Stimulated activated naive CD8-positive, alpha-beta T cell treated with anti-CD3 and anti-CD28 coated beads, Interleukin-15, Interleukin-2, amounts not matched to agents 100 U/mL and 50 U/mL, for 24 hours (primary cell): Measurements from ENCODE around the gene VENTX.
"Not testable (repeated sequence)": the region's sequence is repeated elsewhere in the genome, so short reads cannot be mapped to it uniquely, and the experiment has no call there.

Experiments
- ATAC-seq: fragments of 150-1000 bp; cut with Tn5 transposase; one replicate; pipeline ENCODE4 v1.10.0; 2021
- DNase-seq: peaks from one replicate; pipeline ENCODE4 v3.0.0; 2021

The VENTX gene

DNA sequence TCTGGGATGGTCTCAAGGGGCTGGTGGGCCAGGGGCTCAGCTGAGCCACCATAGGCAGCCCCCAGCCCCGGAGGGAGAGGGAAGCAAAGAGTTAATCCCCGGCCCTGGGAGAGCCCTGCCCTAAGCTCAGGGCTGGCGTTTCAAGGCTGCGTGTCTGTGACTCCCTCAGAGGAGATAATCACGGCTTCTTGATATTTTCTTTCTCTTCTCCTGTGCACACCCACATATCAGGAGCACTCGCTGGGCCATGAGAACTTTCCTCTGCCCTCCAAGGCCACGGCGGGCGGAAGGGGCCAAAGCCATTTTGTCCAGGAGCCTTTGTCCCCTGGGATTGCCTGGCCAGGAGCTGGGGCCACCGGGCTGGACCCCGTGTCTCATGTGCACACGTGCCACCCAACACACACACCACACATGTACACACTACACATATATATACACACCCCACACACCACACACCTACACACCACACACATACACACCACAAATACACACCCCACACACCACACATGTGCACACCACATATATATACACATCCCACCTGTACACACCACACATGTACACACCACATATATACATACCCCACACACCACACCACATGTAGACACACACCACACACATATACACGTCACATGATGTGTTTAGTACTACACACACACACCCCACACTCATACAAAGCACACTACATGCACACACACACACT lies 16.9 kb downstream of the VENTX start:
- ATAC-seq = no peak
- no peak for DNase-seq

DNA sequence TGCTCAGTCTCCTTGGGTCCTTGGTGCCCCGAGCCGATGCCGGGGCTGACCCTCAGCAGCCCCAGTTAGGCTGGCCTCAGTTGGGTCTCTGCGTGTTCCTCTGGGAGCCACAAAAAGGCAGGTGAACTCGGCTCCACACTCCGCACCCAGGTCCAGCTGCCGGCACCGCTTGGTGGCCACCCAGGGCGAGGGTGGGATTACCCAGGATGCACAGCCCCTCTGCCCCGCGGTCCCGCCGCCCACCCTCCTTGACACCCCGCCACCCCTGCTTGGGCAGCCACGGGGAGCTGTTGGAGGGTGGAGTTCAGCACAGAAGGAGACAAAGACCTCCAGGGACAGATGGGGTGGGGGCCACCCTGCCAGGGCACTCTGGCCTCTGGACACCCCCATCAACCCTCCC lies 17.7 kb downstream of the VENTX start:
- ATAC-seq (no peak), DNase-seq (no peak)

DNA sequence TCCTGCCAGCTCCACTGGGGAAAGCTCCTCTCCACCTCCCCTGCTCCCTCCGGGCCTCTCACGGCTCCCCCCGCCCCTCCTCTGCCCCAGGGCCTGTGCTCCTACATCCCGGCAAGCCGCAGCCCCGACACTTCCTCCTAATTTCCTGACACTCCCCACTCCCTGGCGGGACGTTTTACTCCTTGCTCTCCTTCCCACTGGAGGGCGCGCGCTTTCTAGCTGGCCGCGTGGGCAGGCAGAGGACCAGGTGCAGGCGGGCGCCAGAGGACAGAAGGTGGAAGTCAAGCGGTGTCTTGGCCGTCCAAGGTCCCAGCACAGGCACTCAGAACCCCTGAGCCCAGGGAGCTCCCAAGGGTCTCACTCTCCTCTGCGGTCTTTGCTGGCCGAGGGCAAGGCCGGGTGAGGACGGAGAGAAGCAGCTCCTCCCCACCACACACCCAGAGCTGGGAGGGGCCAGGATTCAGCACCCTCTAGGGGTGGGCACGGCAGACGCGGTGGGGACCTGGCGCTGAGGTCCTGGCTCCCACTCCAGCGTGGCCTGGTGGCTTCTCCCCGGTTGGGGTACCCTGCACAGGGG lies 19.9 kb downstream of the VENTX start:
- ATAC-seq = no peak
- DNase-seq = peak; percentile 57

DNA sequence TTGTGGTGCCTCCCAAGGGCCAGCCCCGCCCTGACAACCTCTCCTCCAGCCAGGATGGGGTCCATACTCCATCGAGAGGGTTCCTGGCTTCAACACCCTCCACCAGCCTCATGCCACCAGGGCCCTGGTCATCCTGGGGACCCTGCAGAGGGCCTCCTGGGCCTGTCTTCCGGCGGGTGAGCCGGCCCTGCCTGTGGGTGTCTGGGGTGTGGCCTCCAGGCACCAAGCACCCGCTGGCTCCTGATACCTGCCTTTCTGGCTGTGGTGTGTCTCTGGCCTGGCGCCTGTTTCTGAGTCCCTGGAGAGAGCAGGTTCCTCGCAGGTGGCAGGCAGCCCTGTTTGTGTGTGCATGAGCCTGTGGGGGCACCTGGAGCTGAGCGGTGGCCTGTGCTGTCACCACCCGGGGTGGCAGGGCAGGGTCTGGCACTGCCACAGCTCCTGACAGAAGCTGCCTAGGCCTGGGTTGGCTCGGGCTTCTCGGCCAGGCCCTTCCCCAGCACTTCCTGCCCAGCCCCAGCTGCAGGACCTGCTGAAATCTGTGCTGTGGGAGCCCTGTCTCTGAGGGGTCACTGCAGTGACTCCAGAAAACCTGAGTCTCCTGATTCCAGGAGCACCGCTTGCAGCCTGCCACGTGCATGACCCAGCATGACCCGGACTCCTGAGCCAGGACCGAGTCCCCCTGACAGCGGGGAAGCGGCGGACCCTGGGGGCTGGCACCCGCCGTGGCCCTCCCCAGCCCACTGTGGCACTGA lies 20.6 kb downstream of the VENTX start:
- ATAC-seq (peak; percentile 11), DNase-seq (peak; percentile 62)

DNA sequence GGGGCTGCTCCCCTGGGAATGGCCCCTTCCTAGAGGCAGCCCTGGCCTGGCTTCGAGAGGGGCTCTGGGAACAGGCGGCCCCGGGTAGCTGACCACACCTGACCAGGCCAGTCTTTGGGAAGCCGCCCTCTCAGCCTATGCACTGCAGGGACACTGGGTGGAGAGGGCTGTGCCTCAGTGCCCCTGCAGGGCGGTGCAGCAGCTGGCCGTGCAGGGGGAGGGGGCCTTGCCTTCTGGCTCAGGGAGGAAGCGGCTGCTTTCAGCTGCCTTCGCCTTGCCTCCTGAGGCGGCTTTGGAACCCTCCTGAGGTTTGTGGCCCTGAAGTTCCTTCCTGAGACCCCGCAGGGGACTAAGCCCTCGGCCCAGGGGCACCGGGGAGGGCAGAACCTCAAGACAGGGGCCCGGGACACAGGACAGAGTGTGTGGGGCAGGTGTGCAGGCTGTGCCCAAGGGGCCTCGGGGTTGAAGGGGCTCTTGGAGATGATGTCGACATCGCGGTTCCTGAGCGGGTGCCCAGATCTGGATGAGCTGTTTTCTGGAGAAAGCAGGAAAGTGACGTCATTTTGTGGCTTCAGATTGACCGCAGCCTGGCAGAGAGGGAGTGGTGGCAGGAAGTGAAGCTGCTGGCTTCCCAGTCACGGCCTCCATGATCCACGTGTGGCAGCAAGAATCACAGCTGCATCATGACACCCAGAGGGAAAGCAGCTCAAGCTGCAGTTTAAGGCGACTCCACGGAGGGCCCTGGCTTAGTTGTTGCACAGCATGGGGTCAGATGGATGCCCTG lies 21.4 kb downstream of the VENTX start:
- DNase-seq = peak; percentile 92
- ATAC-seq = peak; percentile 64

DNA sequence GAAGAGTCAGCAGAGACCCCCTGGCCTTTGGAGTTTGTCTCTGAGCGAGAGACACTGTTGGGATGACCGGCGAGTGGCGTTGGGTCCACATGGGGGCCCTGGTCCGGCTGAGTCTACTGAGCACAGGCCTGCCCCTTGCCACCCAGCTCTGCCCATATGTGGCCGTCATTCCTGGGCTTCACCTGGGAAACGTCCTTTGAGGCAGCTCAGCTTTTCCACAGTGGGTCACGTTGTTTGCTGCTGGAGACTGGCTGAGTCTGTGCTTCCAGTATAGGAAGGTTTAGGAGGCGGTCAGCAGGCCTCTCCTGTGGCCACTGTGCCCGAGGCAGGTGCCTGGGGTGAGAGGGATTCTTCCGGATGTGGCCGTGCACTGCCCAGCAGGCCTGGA lies 21.9 kb downstream of the VENTX start:
- DNase-seq (no peak), ATAC-seq (no peak)

DNA sequence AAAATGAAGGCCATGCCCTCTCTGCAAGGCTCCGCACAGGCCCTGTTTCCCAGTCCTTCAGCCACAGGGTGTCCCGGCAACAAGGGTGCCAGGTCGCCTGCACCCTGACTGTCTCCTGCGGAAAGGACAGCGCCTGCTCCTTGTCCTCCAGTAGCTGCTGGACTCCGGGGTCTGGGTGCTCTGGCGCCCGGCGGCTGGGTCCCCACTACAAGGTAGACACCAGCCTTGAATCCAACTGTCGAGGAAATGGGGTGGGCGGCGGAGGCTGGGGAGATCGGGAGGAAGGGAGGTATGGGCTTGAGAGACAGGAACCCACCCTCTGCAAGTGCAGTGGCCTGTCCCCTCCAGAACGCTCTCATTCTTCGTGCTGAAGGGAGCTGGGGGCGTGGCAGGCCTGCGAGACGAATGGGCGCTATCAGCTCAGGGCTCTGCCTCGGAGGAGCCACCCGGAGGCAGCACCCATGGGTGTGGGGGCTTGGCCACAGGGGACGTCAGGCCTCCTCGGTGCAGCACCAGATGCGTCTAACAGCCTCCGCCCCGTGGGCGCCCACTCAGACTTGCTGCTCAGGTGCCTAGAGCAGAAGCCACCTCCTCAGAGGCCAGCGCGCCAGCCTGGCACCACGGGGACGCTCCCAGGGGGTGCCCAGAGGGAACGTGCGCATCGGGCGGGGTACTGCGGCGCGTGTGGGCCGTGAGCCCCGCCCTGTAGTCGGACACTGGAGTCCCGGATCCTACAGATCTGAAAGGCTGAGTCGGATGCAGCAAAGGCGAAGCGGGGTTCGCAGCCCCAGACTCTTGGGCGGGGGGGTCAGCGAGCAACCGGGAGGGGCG lies 23.5 kb downstream of the VENTX start:
- ATAC-seq = peak; percentile 67
- DNase-seq = peak; percentile 83

DNA sequence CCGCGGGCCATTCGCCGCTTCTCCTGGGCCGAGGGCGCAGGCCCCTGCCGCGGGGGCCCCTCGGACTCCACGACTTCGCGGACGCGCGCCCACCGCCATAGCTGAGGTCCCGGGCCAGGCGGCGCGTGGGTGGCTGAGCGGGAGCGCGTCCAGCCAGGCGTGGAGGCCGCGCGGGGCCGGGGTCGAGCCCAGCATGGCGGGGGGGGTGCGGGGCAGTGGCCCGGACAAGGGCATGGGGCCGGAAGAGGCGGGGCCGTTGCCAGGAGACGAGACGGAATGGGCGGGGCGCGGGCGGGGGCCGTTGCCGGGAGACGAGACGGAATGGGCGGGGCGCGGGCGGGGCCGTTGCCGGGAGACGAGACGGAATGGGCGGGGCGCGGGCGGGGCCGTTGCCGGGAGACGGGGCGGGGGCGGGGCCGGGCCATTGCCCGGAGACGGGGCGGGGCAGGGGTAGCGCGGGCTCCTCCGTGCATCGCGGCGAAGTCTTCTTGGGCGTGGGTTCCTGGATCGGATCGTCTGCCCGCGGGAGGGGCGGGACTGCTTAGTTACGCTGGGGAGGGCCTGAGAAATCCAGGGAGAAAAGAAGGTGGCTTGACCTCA lies 24.2 kb downstream of the VENTX start:
- DNase-seq (peak; percentile 91), ATAC-seq (peak; percentile 45)

DNA sequence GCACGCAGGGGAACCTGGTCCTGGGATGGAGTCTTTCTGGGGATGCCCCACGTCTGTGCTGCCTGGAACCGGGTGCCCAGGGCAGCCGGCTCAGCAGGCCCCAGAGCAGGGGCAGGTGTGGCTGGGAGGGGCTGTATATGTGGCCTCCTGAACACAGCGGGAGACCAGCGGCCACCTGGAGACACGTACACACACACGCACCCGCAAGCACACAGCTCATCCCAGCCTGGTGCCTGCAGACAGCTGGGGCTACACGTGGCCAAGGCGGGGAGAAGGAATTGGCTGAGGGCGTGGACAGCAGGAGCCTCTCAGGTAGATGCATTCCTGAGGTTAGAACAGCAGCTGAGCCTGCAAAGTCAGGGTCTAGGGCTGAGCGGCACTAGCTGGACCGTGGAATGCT lies 25.0 kb downstream of the VENTX start:
- ATAC-seq (no peak), DNase-seq (no peak)

DNA sequence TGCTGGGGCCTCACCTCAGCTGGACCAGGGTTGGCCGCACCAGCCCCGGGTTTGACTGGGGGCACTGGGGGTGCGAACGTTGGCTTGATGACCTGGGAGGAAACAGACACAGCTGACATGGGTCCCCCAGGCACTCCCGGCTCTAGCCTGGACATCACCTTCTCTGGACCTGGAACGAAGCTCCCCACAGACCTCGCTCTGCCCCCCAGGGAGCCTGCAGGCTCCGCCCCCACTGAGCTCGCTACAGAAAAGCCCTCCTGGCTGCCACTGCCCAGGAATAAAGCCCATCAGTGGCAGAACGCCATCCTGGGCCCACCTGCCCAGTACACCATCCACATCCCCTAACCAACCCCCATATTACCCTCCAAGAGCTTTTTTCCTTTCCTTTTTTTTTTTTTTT lies 26.0 kb downstream of the VENTX start:
- no peak for ATAC-seq

DNA sequence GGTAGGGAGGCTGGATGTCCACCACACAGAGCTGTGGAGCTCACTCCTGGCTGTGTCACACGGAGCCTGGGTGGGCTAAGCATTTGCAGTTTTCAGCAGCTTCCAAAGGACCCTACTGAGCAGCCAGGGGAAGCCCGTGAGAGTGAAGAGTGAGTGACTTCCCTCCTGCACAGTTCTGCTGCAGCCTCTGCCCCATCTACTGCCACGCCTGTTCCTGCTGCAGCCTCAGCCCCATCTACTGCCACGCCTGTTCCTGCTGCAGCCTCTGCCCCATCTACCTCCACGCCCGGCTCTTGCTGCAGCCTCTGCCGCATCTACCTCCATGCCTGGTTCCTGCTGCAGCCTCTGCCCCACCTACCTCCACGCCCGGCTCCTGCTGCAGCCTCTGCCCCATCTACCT lies 26.8 kb downstream of the VENTX start:
- ATAC-seq = no peak
- DNase-seq = no peak

More for the DNA sequence above, 26.0 kb downstream of the VENTX start:
- DNase-seq = no peak

DNA sequence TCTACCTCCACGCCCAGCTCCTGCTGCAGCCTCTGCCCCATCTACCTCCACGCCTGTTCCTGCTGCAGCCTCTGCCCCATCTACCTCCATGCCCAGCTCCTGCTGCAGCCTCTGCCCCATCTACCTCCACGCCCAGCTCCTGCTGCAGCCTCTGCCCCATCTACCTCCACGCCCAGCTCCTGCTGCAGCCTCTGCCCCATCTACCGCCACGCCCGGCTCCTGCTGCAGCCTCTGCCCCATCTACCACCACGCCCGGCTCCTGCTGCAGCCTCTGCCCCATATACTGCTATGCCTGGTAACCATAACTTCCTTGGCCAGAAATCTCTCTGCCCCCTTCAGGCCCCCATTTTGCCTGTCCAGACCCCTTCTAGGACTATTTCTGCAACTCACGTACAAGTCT lies 27.4 kb downstream of the VENTX start:
- DNase-seq, ATAC-seq: not testable (repeated sequence)

DNA sequence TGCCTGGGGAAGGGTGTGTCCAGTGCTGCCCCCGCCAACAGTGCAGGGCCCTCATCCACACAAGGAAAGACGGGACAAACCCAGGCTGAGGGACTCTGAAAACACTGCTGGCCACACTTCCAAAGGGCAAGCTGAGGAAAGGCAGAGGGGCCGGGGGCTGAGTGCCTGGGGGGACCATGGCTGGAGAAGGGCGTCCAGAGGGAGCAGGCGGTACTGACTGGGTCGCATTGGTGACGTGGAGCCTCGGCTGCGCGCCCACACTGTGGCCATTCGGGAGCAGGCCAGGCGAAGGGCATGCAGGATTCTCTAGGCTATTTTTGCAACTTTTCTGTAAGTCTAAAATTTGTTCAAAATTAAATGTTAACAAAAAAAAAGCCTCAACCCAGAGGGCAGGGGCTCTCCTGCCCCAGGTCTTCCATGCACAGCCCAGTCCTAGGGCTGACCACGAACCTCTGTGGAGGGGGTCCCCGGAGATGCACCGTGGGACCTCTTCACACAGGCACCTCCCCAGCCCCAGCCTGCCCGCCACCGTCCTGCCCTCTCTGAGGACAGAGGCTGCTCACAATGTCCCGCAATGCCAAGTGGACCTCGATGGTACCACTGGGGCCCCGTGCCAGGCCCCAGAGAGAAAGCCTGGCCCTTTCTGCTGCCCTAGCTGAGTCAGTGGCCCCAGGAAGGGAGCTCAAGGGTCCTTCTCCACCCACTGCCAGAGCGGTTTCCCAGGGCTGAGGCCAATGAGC lies 28.6 kb downstream of the VENTX start:
- DNase-seq = no peak
- ATAC-seq = no peak

DNA sequence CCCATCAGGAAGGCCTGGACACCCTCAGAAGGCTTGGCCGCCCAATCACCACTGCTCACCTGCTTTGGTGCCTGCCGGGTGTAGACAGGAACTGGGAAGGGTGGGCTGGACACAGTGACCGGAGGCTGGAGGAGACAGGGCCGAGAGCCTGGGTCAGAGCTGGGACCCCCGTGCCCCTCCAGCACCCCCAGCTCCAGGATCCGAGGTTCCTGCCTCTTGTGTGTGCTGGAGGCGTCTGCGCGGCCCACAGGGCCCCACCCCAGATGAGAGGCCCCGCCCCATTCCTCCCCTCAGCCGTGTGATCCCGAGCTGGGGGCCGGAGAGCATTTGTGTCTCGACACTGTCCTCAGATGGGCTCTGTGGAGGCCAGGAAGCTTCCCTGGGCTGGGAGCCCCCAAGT lies 29.6 kb downstream of the VENTX start:
- ATAC-seq = no peak
- DNase-seq = no peak

DNA sequence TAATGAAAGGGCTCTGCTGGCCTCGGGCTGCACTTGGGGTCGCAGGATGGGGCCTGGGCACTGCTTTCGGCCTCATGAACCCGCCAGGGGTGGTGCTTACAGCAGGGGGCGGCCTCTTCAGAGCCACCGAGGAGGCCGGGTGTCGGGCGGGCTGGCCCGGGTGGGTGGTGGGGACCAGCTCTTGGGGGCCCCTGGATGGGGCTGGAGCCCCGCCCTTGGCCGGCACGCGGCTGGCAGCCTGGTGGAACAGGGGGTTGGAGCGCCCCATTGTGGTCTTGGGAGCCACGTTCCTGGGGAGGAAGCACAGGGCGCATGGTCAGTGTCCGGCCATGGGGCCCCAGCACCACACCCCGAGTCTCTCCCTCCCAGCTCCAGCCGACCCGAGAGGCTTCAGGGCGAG lies 30.2 kb downstream of the VENTX start:
- DNase-seq = no peak
- ATAC-seq = no peak

DNA sequence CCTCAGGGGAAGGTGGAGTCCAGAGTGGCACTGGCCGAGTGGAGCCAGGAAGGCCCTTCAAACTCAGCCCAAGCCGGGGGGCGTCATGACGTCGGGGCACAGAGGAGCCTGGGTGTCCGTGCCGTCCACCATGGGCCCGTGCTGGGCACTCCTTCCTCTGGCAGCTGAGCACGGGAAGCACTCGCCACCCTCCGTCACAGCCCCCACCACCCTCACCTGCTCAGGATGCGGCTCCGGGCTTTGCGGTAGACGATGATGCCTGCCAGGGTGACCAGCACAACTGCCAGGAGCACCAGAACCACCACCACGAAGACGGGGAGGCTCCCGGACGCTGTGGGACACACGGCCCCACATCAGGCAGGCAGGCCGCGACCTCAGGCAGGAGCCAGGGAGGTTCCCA lies 30.9 kb downstream of the VENTX start:
- DNase-seq = no peak
- no peak for ATAC-seq

DNA sequence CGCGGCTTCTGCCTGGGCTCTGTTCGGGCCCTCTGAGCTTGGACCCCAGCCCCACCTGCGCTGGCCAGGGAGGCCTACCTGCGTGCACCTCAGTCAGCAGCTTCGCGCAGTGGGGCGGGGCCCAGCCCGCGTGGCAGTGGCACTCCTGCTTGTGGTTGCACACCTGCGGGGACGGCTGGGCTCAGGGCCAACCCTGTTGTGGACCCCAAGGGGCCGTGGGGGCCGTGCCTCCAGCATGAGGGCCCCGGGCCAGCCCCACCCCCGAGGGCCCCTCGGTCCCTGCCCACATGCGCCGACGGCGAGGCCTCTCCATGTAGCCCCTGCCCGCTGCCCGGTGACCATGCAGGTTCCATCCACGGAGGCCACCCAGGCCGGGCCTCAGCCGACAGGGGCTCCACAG lies 31.7 kb downstream of the VENTX start:
- ATAC-seq (no peak), DNase-seq (no peak)

DNA sequence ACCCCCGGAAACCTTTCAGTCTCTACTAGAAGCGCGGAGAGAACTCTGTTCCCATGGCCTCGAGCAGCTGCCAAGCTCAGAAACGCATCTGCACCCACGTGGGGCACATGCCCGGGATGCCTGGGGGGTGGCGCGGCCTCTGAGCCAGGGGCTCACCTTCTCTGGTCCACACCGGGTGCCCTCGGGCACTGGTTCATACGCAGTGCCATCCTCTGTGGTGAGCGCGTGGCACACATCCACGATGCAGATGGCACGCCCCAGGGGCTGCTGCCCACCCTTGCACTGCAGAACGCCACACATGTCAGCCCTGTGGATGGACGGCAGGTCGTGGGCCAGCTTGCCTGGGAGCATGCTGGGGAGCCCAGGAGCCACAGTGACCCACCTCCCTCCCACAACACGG lies 32.5 kb downstream of the VENTX start:
- ATAC-seq = no peak
- no peak for DNase-seq

DNA sequence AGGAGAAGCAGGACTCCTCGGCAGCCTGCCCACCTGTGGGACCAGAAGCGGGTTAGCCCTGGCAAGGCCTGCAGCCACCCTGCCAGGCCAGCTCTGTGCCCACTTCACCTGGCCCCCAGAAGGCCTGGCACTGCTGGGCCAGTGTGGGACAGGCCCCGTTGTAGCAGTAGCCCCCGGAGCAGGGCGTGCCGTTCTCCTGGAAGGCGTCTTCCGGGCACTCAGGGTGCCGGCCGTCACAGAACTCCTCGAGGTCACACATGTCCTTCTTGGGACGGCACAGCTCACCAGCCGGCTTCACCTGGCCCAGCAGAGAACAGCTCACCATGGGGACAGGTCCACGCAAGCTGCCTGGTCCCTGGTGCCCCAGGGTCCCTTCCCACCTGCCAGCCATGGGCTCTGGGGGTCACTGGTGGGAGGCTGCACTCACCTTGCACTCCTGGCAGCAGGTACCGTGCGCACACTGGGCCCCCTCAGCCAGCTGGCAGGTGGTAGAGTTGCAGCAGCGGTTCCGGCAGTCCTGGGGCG lies 33.2 kb downstream of the VENTX start:
- ATAC-seq (no peak), DNase-seq (no peak)

DNA sequence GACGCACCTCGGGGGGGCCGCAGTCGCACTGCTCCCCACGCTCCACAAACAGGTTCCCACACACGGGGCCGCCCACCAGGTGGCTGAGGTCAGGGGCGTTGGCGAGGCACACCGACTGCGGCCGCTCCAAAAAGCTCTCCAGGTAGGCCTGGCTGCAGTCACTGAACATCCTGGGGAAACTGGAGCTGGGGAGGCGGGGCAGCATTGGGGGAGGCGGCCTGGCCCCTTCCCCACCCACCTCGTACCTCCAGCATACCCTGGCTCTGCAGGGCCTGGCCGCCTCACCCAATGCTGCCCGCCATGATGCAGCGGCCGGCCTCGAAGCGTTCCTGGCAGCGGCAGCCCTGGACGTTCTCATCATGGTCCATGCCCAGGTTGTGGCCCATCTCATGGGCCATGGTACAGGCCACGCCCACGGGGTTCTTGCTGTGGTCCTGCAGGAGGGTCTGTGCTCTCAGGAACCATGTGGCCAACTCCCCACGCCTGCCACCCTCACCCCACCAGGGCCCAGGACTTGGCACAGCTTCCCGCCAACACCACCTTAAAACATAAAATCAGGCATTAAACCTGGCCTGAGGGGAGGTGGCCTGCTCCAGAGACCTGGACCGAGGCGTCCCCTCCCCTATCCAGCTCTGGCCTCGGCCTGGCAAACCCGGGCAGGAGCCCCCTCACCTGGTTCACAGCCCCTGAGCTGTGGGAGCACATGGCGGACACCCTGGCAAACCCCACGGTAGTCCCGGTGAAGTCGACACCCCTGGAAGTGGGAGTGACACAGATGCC lies 34.1 kb downstream of the VENTX start:
- DNase-seq (no peak), ATAC-seq (no peak)
